ENCODE results near the gene DHTKD1.

DNA sequence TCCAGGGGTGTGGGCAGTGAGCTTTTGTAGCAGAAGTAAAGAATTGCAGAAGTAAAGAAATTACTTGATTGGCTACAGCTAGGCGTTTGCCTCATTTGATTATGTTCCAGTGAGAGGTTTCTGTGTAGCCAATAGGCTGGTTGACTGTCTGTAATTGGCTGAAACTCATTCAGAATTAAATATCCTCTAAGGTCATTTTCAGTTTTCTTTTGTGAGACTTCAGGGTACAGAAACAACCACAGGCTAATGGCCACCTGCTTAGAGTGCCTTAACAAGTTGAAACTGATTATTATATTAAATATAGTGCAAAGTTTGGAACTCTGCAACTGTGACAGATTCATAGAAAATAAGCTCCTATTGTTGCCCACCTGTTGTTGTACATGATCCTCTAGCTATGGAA lies 71.3 kb downstream of the DHTKD1 start:
- TF ChIP-seq, protein P1, sequence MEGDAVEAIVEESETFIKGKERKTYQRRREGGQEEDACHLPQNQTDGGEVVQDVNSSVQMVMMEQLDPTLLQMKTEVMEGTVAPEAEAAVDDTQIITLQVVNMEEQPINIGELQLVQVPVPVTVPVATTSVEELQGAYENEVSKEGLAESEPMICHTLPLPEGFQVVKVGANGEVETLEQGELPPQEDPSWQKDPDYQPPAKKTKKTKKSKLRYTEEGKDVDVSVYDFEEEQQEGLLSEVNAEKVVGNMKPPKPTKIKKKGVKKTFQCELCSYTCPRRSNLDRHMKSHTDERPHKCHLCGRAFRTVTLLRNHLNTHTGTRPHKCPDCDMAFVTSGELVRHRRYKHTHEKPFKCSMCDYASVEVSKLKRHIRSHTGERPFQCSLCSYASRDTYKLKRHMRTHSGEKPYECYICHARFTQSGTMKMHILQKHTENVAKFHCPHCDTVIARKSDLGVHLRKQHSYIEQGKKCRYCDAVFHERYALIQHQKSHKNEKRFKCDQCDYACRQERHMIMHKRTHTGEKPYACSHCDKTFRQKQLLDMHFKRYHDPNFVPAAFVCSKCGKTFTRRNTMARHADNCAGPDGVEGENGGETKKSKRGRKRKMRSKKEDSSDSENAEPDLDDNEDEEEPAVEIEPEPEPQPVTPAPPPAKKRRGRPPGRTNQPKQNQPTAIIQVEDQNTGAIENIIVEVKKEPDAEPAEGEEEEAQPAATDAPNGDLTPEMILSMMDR (IDR thresholded peaks at IDR 0.05), result no peak
- TF ChIP-seq POLR2A (IDR thresholded peaks at IDR 0.05) (no peak), EP300 (IDR thresholded peaks at IDR 0.05) (no peak)

Measured in ovary (tissue), 3 donors.